Stimulated activated naive B cell treated with anti-CD40 and anti-IgM and Interleukin-4, amounts not matched to agents 10 μg/mL and 1 μg/mL and 100 μg/mL, for 72 hours (primary cell): Measurements from ENCODE around the gene PAGE2B.
"Not testable (repeated sequence)": the region's sequence is repeated elsewhere in the genome, so short reads cannot be mapped to it uniquely, and the experiment has no call there.

Experiments
- ATAC-seq, 2 donors: fragments of 150-1000 bp; cut with Tn5 transposase; replicated peaks; 2 replicates each; pipeline ENCODE4 v1.10.0; 2021; ENCODE audit warnings: moderate library complexity in 1 of 2
- DNase-seq: peaks from one replicate; pipeline ENCODE4 v3.0.0; 2021
- H3K27ac Mint-ChIP-seq: one replicate; pipeline ENCODE4 v1.8.0; 2022; ENCODE audit warnings: mild to moderate bottlenecking, mixed read lengths
- H3K27me3 Mint-ChIP-seq, 2 donors: one replicate each; pipeline ENCODE4 v1.8.0; 2022; ENCODE audit warnings: mixed read lengths in 2 of 2
- H3K36me3 Mint-ChIP-seq, 2 donors: one replicate each; pipeline ENCODE4 v1.8.0; 2022; ENCODE audit warnings: mixed read lengths in 2 of 2, mild to moderate bottlenecking in 1 of 2
- H3K4me1 Mint-ChIP-seq, 2 donors: one replicate each; pipeline ENCODE4 v1.8.0; 2022; ENCODE audit warnings: mixed read lengths in 2 of 2, mild to moderate bottlenecking in 1 of 2
- H3K4me3 Mint-ChIP-seq, 2 donors: one replicate each; pipeline ENCODE4 v1.8.0; 2022; ENCODE audit warnings: mild to moderate bottlenecking in 2 of 2, mixed read lengths in 2 of 2, moderate library complexity in 1 of 2
- H3K9me3 Mint-ChIP-seq, 2 donors: one replicate each; pipeline ENCODE4 v1.8.0; 2022; ENCODE audit warnings: mixed read lengths in 2 of 2, mild to moderate bottlenecking in 1 of 2

The PAGE2B gene

GRCh38 chrX:55074851-55075467 lies at the start of gene PAGE2B:
PAGE2B (plus strand) TSS chrX:55075030; CDS start chrX:55076042, 1,012 bp downstream.
- Mint-ChIP-seq H3K4me1 (no peaks in the 10 kb centered on the region), H3K27me3 (peaks cover 15 to 21% of the 10 kb centered on the region in 2 donors), H3K27ac (no peak within 1 kb of the TSS), H3K4me3 (no peak within 1 kb of the TSS), H3K36me3 (peaks cover 0 to 1% of the 10 kb centered on the region in 2 donors), H3K9me3 (peaks cover 0 to 2% of the 10 kb centered on the region in 2 donors)
- no peak for DNase-seq
- no peak for ATAC-seq

GRCh38 chrX:55026143-55026542 lies 48.7 kb upstream of the PAGE2B start:
- Mint-ChIP-seq H3K27me3 (peaks cover 0 to 13% of the 10 kb centered on the region in 2 donors), H3K4me3 (no peak overlapping the region), H3K36me3 (peaks cover 4 to 6% of the 10 kb centered on the region in 2 donors), H3K27ac (no peak overlapping the region), H3K9me3 (no peaks in the 10 kb centered on the region), H3K4me1 (no peaks in the 10 kb centered on the region)
- DNase-seq (no peak), ATAC-seq (no peak)

- DNase-seq, result no peak
- Mint-ChIP-seq H3K4me3 (no peak overlapping the region), H3K27me3 (peaks cover 0 to 13% of the 10 kb centered on the region in 2 donors), H3K27ac (no peak overlapping the region), H3K4me1 (no peaks in the 10 kb centered on the region), H3K9me3 (no peaks in the 10 kb centered on the region), H3K36me3 (peaks cover 0 to 4% of the 10 kb centered on the region in 2 donors)
- ATAC-seq, result no peak
Observed at GRCh38 chrX:55026840-55027239, 48.0 kb upstream of the PAGE2B start.

- peaks cover 0 to 4% of the 10 kb centered on the region in 2 donors for H3K36me3 Mint-ChIP-seq
- no peak overlapping the region for H3K4me3 Mint-ChIP-seq
- H3K27me3 Mint-ChIP-seq, result peaks cover 0 to 13% of the 10 kb centered on the region in 2 donors
- H3K4me1 Mint-ChIP-seq, result no peaks in the 10 kb centered on the region
- no peaks in the 10 kb centered on the region for H3K9me3 Mint-ChIP-seq
- ATAC-seq (no peak), DNase-seq (no peak)
- no peak overlapping the region for H3K27ac Mint-ChIP-seq
Observed at GRCh38 chrX:55028040-55028439, 46.8 kb upstream of the PAGE2B start.

GRCh38 chrX:55028611-55029010 lies 46.2 kb upstream of the PAGE2B start:
- no peaks in the 10 kb centered on the region for H3K4me1 Mint-ChIP-seq
- ATAC-seq (no peak), DNase-seq (no peak)
- no peaks in the 10 kb centered on the region for H3K9me3 Mint-ChIP-seq
- H3K4me3 Mint-ChIP-seq, result no peak overlapping the region
- H3K36me3 Mint-ChIP-seq, result peaks cover 0 to 4% of the 10 kb centered on the region in 2 donors
- H3K27ac Mint-ChIP-seq, result no peak overlapping the region
- H3K27me3 Mint-ChIP-seq, result peaks cover 0 to 13% of the 10 kb centered on the region in 2 donors

- H3K27me3 Mint-ChIP-seq, result peaks cover 0 to 13% of the 10 kb centered on the region in 2 donors
- no peak overlapping the region for H3K27ac Mint-ChIP-seq
- H3K4me3 Mint-ChIP-seq, result no peak overlapping the region
- H3K36me3 Mint-ChIP-seq, result peaks cover 0 to 4% of the 10 kb centered on the region in 2 donors
- DNase-seq (no peak), ATAC-seq (no peak)
- no peaks in the 10 kb centered on the region for H3K9me3 Mint-ChIP-seq
- H3K4me1 Mint-ChIP-seq, result no peaks in the 10 kb centered on the region
Observed at GRCh38 chrX:55029291-55029690, 45.5 kb upstream of the PAGE2B start.

- peaks cover 0 to 13% of the 10 kb centered on the region in 2 donors for H3K27me3 Mint-ChIP-seq
- peaks cover 0 to 2% of the 10 kb centered on the region in 2 donors for H3K36me3 Mint-ChIP-seq
- no peak within 1 kb of the TSS for H3K27ac Mint-ChIP-seq
- ATAC-seq, result no peak
- no peak for DNase-seq
- no peaks in the 10 kb centered on the region for H3K4me1 Mint-ChIP-seq
- no peak within 1 kb of the TSS for H3K4me3 Mint-ChIP-seq
- H3K9me3 Mint-ChIP-seq, result no peaks in the 10 kb centered on the region
Observed at GRCh38 chrX:55030271-55031205, 44.3 kb upstream of the PAGE2B start, which contains the start of gene ALAS2. ALAS2 (minus strand) TSS chrX:55030977; CDS start chrX:55026000, 4,977 bp downstream.

- no peak overlapping the region for H3K27ac Mint-ChIP-seq
- no peaks in the 10 kb centered on the region for H3K4me1 Mint-ChIP-seq
- ATAC-seq (no peak), DNase-seq (no peak)
- no peaks in the 10 kb centered on the region for H3K36me3 Mint-ChIP-seq
- no peak overlapping the region for H3K4me3 Mint-ChIP-seq
- no peaks in the 10 kb centered on the region for H3K9me3 Mint-ChIP-seq
- H3K27me3 Mint-ChIP-seq, result peaks cover 0 to 3% of the 10 kb centered on the region in 2 donors
Observed at GRCh38 chrX:55033429-55033828, 41.4 kb upstream of the PAGE2B start.

- no peak overlapping the region for H3K4me3 Mint-ChIP-seq
- H3K27me3 Mint-ChIP-seq, result no peaks in the 10 kb centered on the region
- no peak overlapping the region for H3K27ac Mint-ChIP-seq
- H3K4me1 Mint-ChIP-seq, result no peaks in the 10 kb centered on the region
- H3K9me3 Mint-ChIP-seq, result no peaks in the 10 kb centered on the region
- no peaks in the 10 kb centered on the region for H3K36me3 Mint-ChIP-seq
- DNase-seq, result no peak
- ATAC-seq, result no peak
Observed at GRCh38 chrX:55039471-55039870, 35.4 kb upstream of the PAGE2B start.

GRCh38 chrX:55041514-55041913 lies 33.3 kb upstream of the PAGE2B start:
- Mint-ChIP-seq H3K9me3 (no peaks in the 10 kb centered on the region), H3K36me3 (no peaks in the 10 kb centered on the region), H3K27ac (no peak overlapping the region), H3K4me1 (no peaks in the 10 kb centered on the region), H3K27me3 (no peaks in the 10 kb centered on the region), H3K4me3 (no peak overlapping the region)
- ATAC-seq (no peak), DNase-seq (no peak)

GRCh38 chrX:55050599-55050998 lies 24.2 kb upstream of the PAGE2B start:
- not testable (repeated sequence) for H3K27ac Mint-ChIP-seq, H3K4me1 Mint-ChIP-seq, H3K27me3 Mint-ChIP-seq, H3K36me3 Mint-ChIP-seq, H3K9me3 Mint-ChIP-seq, ATAC-seq, DNase-seq, H3K4me3 Mint-ChIP-seq

- ATAC-seq, result no peak
- no peaks in the 10 kb centered on the region for H3K36me3 Mint-ChIP-seq
Observed at GRCh38 chrX:55056820-55057674, 17.8 kb upstream of the PAGE2B start.

GRCh38 chrX:55057675-55058249 lies 17.1 kb upstream of the PAGE2B start:
- no peaks in the 10 kb centered on the region for H3K9me3 Mint-ChIP-seq
- DNase-seq (no peak), ATAC-seq (peak; percentile 63 to 70)
- peak overlapping the region; percentile 22 to 67 for H3K4me3 Mint-ChIP-seq
- H3K27ac Mint-ChIP-seq, result no peak overlapping the region
- peaks cover 0 to 13% of the 10 kb centered on the region in 2 donors for H3K27me3 Mint-ChIP-seq
- peaks cover 7 to 16% of the 10 kb centered on the region in 2 donors for H3K4me1 Mint-ChIP-seq
- H3K36me3 Mint-ChIP-seq, result no peaks in the 10 kb centered on the region

More at GRCh38 chrX:55056820-55057674, 17.8 kb upstream of the PAGE2B start:
- Mint-ChIP-seq H3K9me3 (no peaks in the 10 kb centered on the region), H3K4me1 (peaks cover 7 to 16% of the 10 kb centered on the region in 2 donors), H3K27me3 (peaks cover 0 to 13% of the 10 kb centered on the region in 2 donors), H3K4me3 (peak overlapping the region; percentile 22 to 67), H3K27ac (no peak overlapping the region)
- no peak for DNase-seq

GRCh38 chrX:55067180-55067579 lies 7.7 kb upstream of the PAGE2B start:
- not testable (repeated sequence) for ATAC-seq, H3K9me3 Mint-ChIP-seq, H3K36me3 Mint-ChIP-seq, H3K27ac Mint-ChIP-seq, DNase-seq, H3K4me3 Mint-ChIP-seq, H3K4me1 Mint-ChIP-seq
- H3K27me3 Mint-ChIP-seq, result peaks cover 17 to 18% of the 10 kb centered on the region in 2 donors
